Prostate gland (tissue), 2 donors: ENCODE data around the gene EGR2. TPM values are rescaled to one million over a fixed set of nuclear protein-coding genes. Genes with fewer than 3 reads are reported as not detected.

Experiments
- DNase-seq: peaks from one replicate; pipeline ENCODE4 v3.0.0-alpha.2; 2019; ENCODE audit warnings: low spot score
- H3K27ac ChIP-seq, 2 donors: fragments of 200-600 bp; sonication (generic); 2 replicates each; pipeline ENCODE4 v1.5.1; 2017 to 2019
- H3K27me3 ChIP-seq: fragments of 200-600 bp; sonication (generic); replicated peaks from 2 replicates; pipeline ENCODE4 v1.5.1; 2019; ENCODE audit not compliant: insufficient read depth
- H3K36me3 ChIP-seq, 2 donors: fragments of 200-600 bp; sonication (generic); 1 replicate in 1 of 2; 2 replicates in 1 of 2; pipeline versions ENCODE4 v1.5.1 to v1.8.1; 2017 to 2019
- H3K4me1 ChIP-seq: fragments of 200-600 bp; sonication (generic); replicated peaks from 2 replicates; pipeline ENCODE4 v1.5.1; 2019
- H3K4me3 ChIP-seq, 2 donors: fragments of 200-600 bp; sonication (generic); 2 replicates each; pipeline ENCODE4 v1.5.1; 2017 to 2019
- H3K9me3 ChIP-seq: fragments of 200-600 bp; sonication (generic); 2 replicates; pipeline ENCODE4 v1.5.1; 2017
- POLR2A ChIP-seq: fragments of 450-650 bp; IDR thresholded peaks from one replicate; pipeline ENCODE4 v1.6.1; 2016; ENCODE audit warnings: antibody characterized with exemption, mild to moderate bottlenecking
- POLR2AphosphoS5 ChIP-seq: sonication (generic); formaldehyde crosslinking; IDR thresholded peaks from one replicate; pipeline ENCODE4 v1.6.1; 2017; ENCODE audit warnings: antibody characterized with exemption
- WGBS: methylation state at CpG from one replicate; pipeline ENCODE4 v1.1.5; 2018; 5-methylcytosine and 5-hydroxymethylcytosine counted together
- intact Hi-C: fragments of 100-400 bp; cut with DNase I; formaldehyde crosslinking; loops from one replicate; pipeline ENCODE4 v1.14.2; 2022
- total RNA-seq, 2 donors: library from RNA; depleted of rRNA; stranded (reverse); fragments of >200 nt; gene quantifications; one replicate each; pipeline ENCODE4 v1.1.0, GENCODE V29; 2016
- TF ChIP-seq, protein P1 (sequence below), 4 experiments: fragments of 200-600 bp in 2 of 4; fragments of 450-650 bp in 2 of 4; sonication (generic) in 2 of 4; IDR thresholded peaks; 1 replicate in 3 of 4; 2 replicates in 1 of 4; pipeline ENCODE4 v1.5.1; 2016 to 2019; ENCODE audit warnings: antibody characterized with exemption in 4 of 4, mild to moderate bottlenecking in 2 of 4, moderate library complexity in 2 of 4

EGR2 gene
- total RNA-seq, 2 donors from 2014 or later: 2.5 to 4.6 TPM

DNA sequence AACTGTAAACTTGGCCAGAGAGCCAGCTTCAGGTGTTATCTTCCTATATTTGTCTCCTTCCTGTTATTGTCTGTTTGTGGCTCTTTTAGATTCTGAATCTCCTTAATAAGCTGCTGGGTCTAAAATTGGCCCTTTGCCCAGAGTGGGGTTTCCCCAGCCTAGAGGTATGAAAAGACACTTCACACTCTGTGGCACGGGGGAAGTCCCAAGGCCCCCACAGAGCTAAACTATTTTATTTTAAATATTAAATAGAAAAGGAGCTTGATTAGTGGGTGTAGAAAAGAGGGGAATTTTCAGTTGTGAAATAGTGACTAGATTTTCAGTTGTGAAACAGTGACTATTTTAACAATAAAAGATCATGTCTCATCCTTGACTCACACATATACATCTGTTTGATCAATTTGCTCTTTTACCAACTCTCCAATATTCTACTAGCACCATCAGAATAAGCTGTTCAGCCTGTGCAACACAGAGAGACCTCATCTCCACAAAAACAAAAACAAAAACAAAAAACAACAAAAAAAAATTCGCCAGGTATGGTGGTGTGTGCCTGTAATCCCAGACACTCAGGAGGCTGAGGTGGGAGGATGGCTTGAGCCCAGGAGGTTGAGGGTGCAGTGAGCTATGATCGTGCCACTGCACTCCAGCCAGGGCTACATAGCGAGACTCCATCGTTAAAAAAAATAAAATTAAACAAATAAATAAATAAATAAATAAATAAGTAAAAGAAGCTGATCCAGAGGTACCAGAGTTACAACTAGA, 36.5 kb downstream of the EGR2 start:
- H3K4me3 ChIP-seq: no peak overlapping the region
- H3K4me1 ChIP-seq: no peaks in the 10 kb centered on the region
- H3K36me3 ChIP-seq: no peaks in the 10 kb centered on the region
- TF ChIP-seq, protein P1, sequence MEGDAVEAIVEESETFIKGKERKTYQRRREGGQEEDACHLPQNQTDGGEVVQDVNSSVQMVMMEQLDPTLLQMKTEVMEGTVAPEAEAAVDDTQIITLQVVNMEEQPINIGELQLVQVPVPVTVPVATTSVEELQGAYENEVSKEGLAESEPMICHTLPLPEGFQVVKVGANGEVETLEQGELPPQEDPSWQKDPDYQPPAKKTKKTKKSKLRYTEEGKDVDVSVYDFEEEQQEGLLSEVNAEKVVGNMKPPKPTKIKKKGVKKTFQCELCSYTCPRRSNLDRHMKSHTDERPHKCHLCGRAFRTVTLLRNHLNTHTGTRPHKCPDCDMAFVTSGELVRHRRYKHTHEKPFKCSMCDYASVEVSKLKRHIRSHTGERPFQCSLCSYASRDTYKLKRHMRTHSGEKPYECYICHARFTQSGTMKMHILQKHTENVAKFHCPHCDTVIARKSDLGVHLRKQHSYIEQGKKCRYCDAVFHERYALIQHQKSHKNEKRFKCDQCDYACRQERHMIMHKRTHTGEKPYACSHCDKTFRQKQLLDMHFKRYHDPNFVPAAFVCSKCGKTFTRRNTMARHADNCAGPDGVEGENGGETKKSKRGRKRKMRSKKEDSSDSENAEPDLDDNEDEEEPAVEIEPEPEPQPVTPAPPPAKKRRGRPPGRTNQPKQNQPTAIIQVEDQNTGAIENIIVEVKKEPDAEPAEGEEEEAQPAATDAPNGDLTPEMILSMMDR (IDR thresholded peaks at IDR 0.05): no peak
- TF ChIP-seq POLR2AphosphoS5: no peak
- intact Hi-C loops: no loop called here
- no peaks in the 10 kb centered on the region for H3K9me3 ChIP-seq
- 78% methylated on average over 5 of the region's 5 CpGs for WGBS
- DNase-seq: no peak
- no peak overlapping the region for H3K27ac ChIP-seq
- H3K27me3 ChIP-seq: no peaks in the 10 kb centered on the region

DNA sequence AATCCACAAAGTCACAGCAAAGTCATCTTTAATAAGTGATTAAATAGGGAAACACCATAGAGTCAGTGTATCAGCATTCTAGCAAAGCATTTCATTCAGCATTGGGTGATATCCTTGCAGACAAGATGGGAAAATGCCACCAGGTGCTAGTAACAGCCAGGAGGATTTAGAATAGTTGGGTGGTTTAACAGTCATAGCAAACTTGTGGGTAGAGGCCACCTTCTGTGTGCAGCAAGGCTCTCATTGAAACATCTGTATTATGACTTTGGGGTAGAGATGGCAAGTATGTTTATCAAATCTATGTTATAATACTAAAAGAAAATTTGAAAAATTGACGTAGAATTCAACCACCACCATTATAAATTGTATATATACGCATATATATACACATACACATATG, 38.0 kb downstream of the EGR2 start:
- intact Hi-C loops: no loop called here
- WGBS: 90% methylated on average over 2 of the region's 2 CpGs
- no peak overlapping the region for H3K27ac ChIP-seq
- no peaks in the 10 kb centered on the region for H3K9me3 ChIP-seq
- no peaks in the 10 kb centered on the region for H3K36me3 ChIP-seq
- no peak overlapping the region for H3K4me3 ChIP-seq
- no peak for DNase-seq
- TF ChIP-seq, protein P1 (IDR thresholded peaks at IDR 0.05): no peak
- TF ChIP-seq POLR2AphosphoS5 (no peak), POLR2A (no peak)
- H3K27me3 ChIP-seq: no peaks in the 10 kb centered on the region
- no peaks in the 10 kb centered on the region for H3K4me1 ChIP-seq

DNA sequence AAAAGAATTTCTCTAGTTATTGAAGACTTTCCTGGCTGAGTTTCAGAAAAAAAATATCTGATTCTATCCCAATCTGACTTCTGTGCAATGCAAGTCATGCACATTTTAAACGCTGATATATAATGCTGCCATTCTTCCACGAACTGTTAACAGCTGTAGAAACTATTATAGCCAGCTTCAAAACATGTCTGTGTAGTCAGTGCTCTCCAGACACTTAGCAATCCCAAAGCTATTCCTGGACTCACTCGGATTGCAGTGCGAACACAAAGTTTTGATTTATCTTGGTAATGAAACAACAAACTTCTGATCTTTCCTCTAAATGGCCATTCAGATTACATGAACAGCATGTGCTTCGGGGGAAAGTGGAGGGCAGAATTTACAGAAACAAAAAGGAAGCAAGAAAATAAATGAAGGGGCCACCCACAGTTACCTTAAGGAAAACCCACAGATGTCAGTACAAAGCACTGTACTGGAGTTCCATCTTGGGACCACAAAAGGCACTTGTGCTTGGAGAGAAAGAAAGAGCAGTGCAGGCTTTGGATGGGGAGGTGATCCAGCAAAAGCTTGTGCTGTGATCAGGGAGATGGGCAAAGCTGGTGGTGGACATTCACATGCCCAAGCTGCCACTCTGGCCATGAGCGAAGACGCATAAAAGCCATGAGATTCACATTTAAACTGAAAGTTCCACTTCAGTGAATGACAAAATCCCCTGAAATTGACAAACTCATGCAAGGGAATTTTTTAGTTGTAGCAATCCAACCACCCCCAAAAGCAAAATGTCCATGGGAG, 43.8 kb downstream of the EGR2 start:
- no peak overlapping the region for H3K27ac ChIP-seq
- intact Hi-C loops: no loop called here
- no peaks in the 10 kb centered on the region for H3K27me3 ChIP-seq
- TF ChIP-seq POLR2AphosphoS5 (no peak), POLR2A (no peak)
- TF ChIP-seq, protein P1 (IDR thresholded peaks at IDR 0.05): no peak
- no peak for DNase-seq
- H3K4me1 ChIP-seq: no peaks in the 10 kb centered on the region
- no peak overlapping the region for H3K4me3 ChIP-seq
- H3K9me3 ChIP-seq: no peaks in the 10 kb centered on the region
- no peaks in the 10 kb centered on the region for H3K36me3 ChIP-seq
- whole genome bisulfite sequencing: 56% methylated on average over 7 of the region's 7 CpGs

DNA sequence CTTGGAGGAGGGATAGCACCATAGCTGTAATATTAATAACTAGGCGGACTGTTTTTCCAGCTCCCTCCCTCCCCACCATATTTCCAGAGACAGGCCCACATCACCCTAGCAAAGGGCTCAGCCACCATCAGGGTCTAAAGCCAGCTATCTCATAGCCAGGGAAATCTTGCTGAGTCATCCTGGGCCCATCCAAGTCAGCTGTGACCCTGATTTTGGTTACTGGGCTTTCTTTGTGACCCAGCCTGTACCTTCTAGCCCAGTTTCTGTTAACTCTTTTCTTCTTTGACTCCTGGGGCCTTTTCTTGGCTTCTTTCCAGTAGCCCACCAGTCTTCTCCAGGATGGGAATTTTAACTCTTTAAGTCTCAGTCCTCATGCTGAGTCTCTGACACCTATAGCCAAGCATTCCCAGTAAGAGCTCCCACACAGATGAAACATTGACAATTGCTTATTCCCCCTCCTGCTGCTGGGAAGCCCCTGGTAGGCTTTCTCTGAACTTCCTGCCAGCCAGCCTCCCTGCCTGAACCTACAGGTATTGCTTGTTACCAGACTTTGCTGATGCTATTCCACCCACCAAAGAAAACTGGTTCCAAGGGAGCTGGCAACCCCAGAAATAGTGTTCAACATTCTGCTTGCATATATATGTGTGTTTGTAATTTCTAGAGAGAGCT, 46.5 kb downstream of the EGR2 start:
- TF ChIP-seq POLR2AphosphoS5 (no peak), POLR2A (no peak)
- TF ChIP-seq, protein P1 (IDR thresholded peaks at IDR 0.05): no peak
- intact Hi-C loops: no loop called here
- no peaks in the 10 kb centered on the region for H3K27me3 ChIP-seq
- H3K36me3 ChIP-seq: no peaks in the 10 kb centered on the region
- no peaks in the 10 kb centered on the region for H3K9me3 ChIP-seq
- no peak overlapping the region for H3K27ac ChIP-seq
- no peak overlapping the region for H3K4me3 ChIP-seq
- WGBS: 96% methylated on average over 1 of the region's 1 CpG
- no peak for DNase-seq
- H3K4me1 ChIP-seq: no peaks in the 10 kb centered on the region
